Measurements from ENCODE around the gene ZMYM1.

The ZMYM1 gene

DNA sequence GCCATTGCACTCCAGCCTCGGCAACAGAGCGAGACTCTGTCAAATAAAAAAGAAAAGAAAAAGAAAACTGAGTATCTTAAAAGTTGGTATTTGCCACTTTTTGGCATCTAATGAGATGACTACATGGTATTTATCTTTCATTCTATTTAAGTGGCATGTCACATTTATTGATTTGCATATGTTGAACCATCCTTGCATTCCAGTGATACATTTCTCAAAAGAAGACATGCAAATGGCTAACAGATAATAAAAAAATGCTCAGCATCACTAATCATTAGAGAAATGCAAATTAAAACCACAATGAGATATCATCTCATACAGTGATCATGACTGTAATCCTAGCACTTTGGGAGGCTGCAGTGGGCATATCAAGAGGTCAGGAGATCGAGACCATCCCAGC, 85.7 kb downstream of the ZMYM1 start (continued):
- TF ChIP-seq TOX (CRISPR knock-in tag; IDR thresholded peaks at IDR 0.05; ENCODE audit: borderline replicate concordance), result no peak
